Neural cell (in vitro differentiated cells): ENCODE results near the gene CLEC2D. TPM values are rescaled to one million over a fixed set of nuclear protein-coding genes. Genes with fewer than 3 reads are reported as not detected.

Experiments used
- H2AFZ ChIP-seq: fragments of 200-600, 300-800 bp; sonication (generic), shearing (Covaris generic); 2 replicates; pipeline ENCODE4 v1.6.0; 2014; ENCODE audit warnings: low read depth, mild to moderate bottlenecking, antibody characterized with exemption, low read length, moderate library complexity
- H3F3A ChIP-seq: fragments of 200-600 bp; shearing (Covaris generic); 2 replicates; pipeline ENCODE4 v1.6.1; 2016; ENCODE audit warnings: mild to moderate bottlenecking, moderate library complexity, mixed read lengths, antibody characterized with exemption, low read length; ENCODE audit not compliant: insufficient read depth, poor library complexity, severe bottlenecking
- H3K27ac ChIP-seq: fragments of 200-600, 300-800 bp; sonication (generic), shearing (Covaris generic); 2 replicates; pipeline ENCODE4 v1.5.1; 2014; ENCODE audit warnings: mild to moderate bottlenecking, low read length, moderate library complexity
- H3K27me3 ChIP-seq: fragments of 300-800, 200-600 bp; sonication (generic), shearing (Covaris generic); 2 replicates; pipeline ENCODE4 v1.6.0; 2014; ENCODE audit warnings: mild to moderate bottlenecking, low read depth, low read length, moderate library complexity; ENCODE audit not compliant: insufficient read depth
- H3K36me3 ChIP-seq: fragments of 300-800, 200-600 bp; sonication (generic), shearing (Covaris generic); 2 replicates; pipeline ENCODE4 v1.5.1; 2014; ENCODE audit warnings: mild to moderate bottlenecking, antibody characterized with exemption, low read length, moderate library complexity; ENCODE audit not compliant: insufficient read depth
- H3K4me2 ChIP-seq: fragments of 300-800, 200-600 bp; sonication (generic), shearing (Covaris generic); 2 replicates; pipeline ENCODE4 v1.6.0; 2014; ENCODE audit warnings: mild to moderate bottlenecking, low read length
- H3K4me3 ChIP-seq: fragments of 300-800, 200-600 bp; sonication (generic), shearing (Covaris generic); 2 replicates; pipeline ENCODE4 v1.5.1; 2014; ENCODE audit warnings: mild to moderate bottlenecking, low read length, moderate library complexity
- H3K79me2 ChIP-seq: fragments of 200-600 bp; shearing (Covaris generic); replicated peaks from 2 replicates; pipeline ENCODE4 v1.6.0; 2014; ENCODE audit warnings: mild to moderate bottlenecking, low read length, moderate library complexity; ENCODE audit not compliant: insufficient read depth
- H3K9ac ChIP-seq: fragments of 300-800, 200-600 bp; sonication (generic), shearing (Covaris generic); 2 replicates; pipeline ENCODE4 v1.6.1; 2016; ENCODE audit warnings: mild to moderate bottlenecking, low read length, mixed read lengths
- H3K9me2 ChIP-seq: fragments of 200-600 bp; shearing (Covaris generic); 2 replicates; pipeline ENCODE4 v1.6.1; 2016; ENCODE audit warnings: mild to moderate bottlenecking, low read length, mixed read lengths; ENCODE audit not compliant: insufficient read depth
- H3K9me3 ChIP-seq: fragments of 200-600, 300-800 bp; sonication (generic), shearing (Covaris generic); 2 replicates; pipeline ENCODE4 v1.6.1; 2016; ENCODE audit warnings: mild to moderate bottlenecking, mixed run types, low read length, moderate library complexity, mixed read lengths
- H4K20me1 ChIP-seq: fragments of 200-600 bp; shearing (Covaris generic); 2 replicates; pipeline ENCODE4 v1.6.1; 2016; ENCODE audit warnings: mild to moderate bottlenecking, mixed run types; ENCODE audit not compliant: insufficient read depth
- CTCF ChIP-seq: fragments of 450-650 bp; IDR thresholded peaks from 2 replicates; pipeline ENCODE4 v1.5.1; 2014; ENCODE audit warnings: antibody characterized with exemption, mild to moderate bottlenecking, moderate library complexity; ENCODE audit not compliant: poor library complexity, severe bottlenecking
- EP300 ChIP-seq: fragments of 450-650 bp; conservative IDR thresholded peaks from 2 replicates; pipeline ENCODE4 v1.6.1; 2014; ENCODE audit warnings: antibody characterized with exemption, mild to moderate bottlenecking, moderate library complexity; ENCODE audit not compliant: poor library complexity, severe bottlenecking
- EZH2 ChIP-seq: fragments of 200-600, 300-800 bp; shearing (Covaris generic), sonication (generic); IDR thresholded peaks from 2 replicates; pipeline ENCODE4 v1.6.1; 2014; ENCODE audit warnings: antibody characterized with exemption, low read length, borderline replicate concordance, mild to moderate bottlenecking; ENCODE audit not compliant: insufficient read depth, poor library complexity, severe bottlenecking
- MXI1 ChIP-seq: fragments of 450-650 bp; conservative IDR thresholded peaks from 2 replicates; pipeline ENCODE4 v1.6.1; 2014; ENCODE audit warnings: antibody characterized with exemption, mild to moderate bottlenecking; ENCODE audit not compliant: poor library complexity, severe bottlenecking
- POLR2AphosphoS5 ChIP-seq: IDR thresholded peaks from 2 replicates; pipeline ENCODE4 v1.6.1; 2012
- RAD21 ChIP-seq: fragments of 450-650 bp; conservative IDR thresholded peaks from 2 replicates; pipeline ENCODE4 v1.6.1; 2014; ENCODE audit warnings: antibody characterized with exemption, mild to moderate bottlenecking, moderate library complexity
- REST ChIP-seq: IDR thresholded peaks from 2 replicates; pipeline ENCODE4 v1.6.1; 2012; ENCODE audit warnings: borderline replicate concordance
- SMC3 ChIP-seq: fragments of 450-650 bp; conservative IDR thresholded peaks from 2 replicates; pipeline ENCODE4 v1.6.1; 2014; ENCODE audit warnings: antibody characterized with exemption, mild to moderate bottlenecking, moderate library complexity; ENCODE audit not compliant: poor library complexity
- TAF1 ChIP-seq: IDR thresholded peaks from 2 replicates; pipeline ENCODE4 v1.6.1; 2012; ENCODE audit warnings: low read depth
- polyA plus RNA-seq: library from polyadenylated mRNA; depleted of rRNA; stranded (reverse); fragments of >200 nt; gene quantifications from 2 replicates; pipeline ENCODE4 v1.2.3, GENCODE V29; 2014

CLEC2D gene
- polyA plus RNA-seq, 1 donor from 2014 or later: 2.6 TPM

- no peaks in the 10 kb centered on the region for H3F3A ChIP-seq
- H3K4me2 ChIP-seq: no peak overlapping the region
- no peaks in the 10 kb centered on the region for H3K79me2 ChIP-seq
- no peak for TF ChIP-seq EZH2
- TF ChIP-seq POLR2AphosphoS5: no peak
- TF ChIP-seq EP300: no peak
- no peak for TF ChIP-seq RAD21
- no peak for TF ChIP-seq TAF1
- TF ChIP-seq CTCF: no peak
- no peak for TF ChIP-seq REST
- TF ChIP-seq SMC3: no peak
- TF ChIP-seq MXI1: no peak
- H3K9ac ChIP-seq: no peak overlapping the region
- no peaks in the 10 kb centered on the region for H3K36me3 ChIP-seq
- no peaks in the 10 kb centered on the region for H3K9me2 ChIP-seq
- no peak overlapping the region for H2AFZ ChIP-seq
- no peak overlapping the region for H3K27ac ChIP-seq
- no peak overlapping the region for H3K4me3 ChIP-seq
- H4K20me1 ChIP-seq: no peaks in the 10 kb centered on the region
- H3K9me3 ChIP-seq: no peaks in the 10 kb centered on the region
- H3K27me3 ChIP-seq: no peaks in the 10 kb centered on the region
These were observed 28.1 kb downstream of the CLEC2D start for GRCh38 chr12:9697619-9698018.

DNA sequence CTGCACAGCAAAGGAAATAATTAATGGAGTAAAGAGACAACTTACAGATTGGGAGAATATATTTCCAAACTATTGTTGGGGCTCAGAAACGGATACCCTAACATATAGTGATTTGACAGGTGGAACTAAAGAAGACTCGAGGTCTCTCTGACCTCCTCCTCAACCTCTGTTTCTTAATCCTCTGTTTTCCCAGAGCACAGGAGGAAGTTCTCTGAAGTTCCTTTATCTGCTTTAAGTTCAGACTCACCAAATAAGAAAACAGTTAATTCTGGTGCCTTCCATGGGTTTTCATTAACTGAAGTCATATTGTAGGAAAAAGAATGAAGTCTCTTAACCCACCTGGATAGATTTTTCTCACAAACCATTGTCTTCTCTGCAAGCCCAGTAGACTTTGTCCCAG lies 29.2 kb downstream of the CLEC2D start:
- H3F3A ChIP-seq: no peaks in the 10 kb centered on the region
- no peak overlapping the region for H3K27ac ChIP-seq
- TF ChIP-seq POLR2AphosphoS5 (no peak), REST (no peak), EZH2 (no peak), TAF1 (no peak), SMC3 (no peak), EP300 (no peak), RAD21 (no peak), MXI1 (no peak), CTCF (no peak)
- no peaks in the 10 kb centered on the region for H3K9me3 ChIP-seq
- no peak overlapping the region for H3K9ac ChIP-seq
- no peaks in the 10 kb centered on the region for H3K27me3 ChIP-seq
- no peaks in the 10 kb centered on the region for H3K36me3 ChIP-seq
- no peak overlapping the region for H2AFZ ChIP-seq
- H3K4me2 ChIP-seq: no peak overlapping the region
- no peaks in the 10 kb centered on the region for H3K9me2 ChIP-seq
- no peak overlapping the region for H3K4me3 ChIP-seq
- no peaks in the 10 kb centered on the region for H3K79me2 ChIP-seq
- H4K20me1 ChIP-seq: no peaks in the 10 kb centered on the region
